ENCODE measurements around the gene EFCAB5. TPM values are rescaled to one million over a fixed set of nuclear protein-coding genes. Genes with fewer than 3 reads are reported as not detected.
A peak's percentile ranks its signal among the peaks of the same experiment; 100 is the strongest.
"Not testable (repeated sequence)": the region's sequence is repeated elsewhere in the genome, so short reads cannot be mapped to it uniquely, and the experiment has no call there.

EFCAB5 gene
- 1 to 10 TPM in 3 of 5 experiments, under 1 TPM in 2; 0.37 to 2.4 (median 1.1) TPM for total RNA-seq
- under 1 TPM in 1 of 2 donors, not detected in 1; 0.25 TPM for polyA plus RNA-seq
- total RNA-seq = 1.3 reads per million, percentile 2 among the genes with 10 or more reads in this experiment

- DNase-seq = no peak
- Histone ChIP-seq H3K27me3 (ENCODE audit: control insufficient read depth in 2 of 2, insufficient read depth in 2 of 2, low read length in 2 of 2) (no peaks in the 10 kb centered on the region), H3K4me3 (ENCODE audit: low read length) (no peak within 1 kb of the TSS), H3K4me1 (ENCODE audit: control insufficient read depth in 2 of 2, insufficient read depth in 2 of 2, low read length in 2 of 2) (no peaks in the 10 kb centered on the region), H3K36me3 (ENCODE audit: control insufficient read depth in 2 of 3, insufficient read depth in 3 of 3, low read length in 3 of 3) (no peaks in the 10 kb centered on the region), H3K27ac (ENCODE audit: low read depth, low read length) (no peak within 1 kb of the TSS), H3K9me3 (ENCODE audit: control insufficient read depth in 2 of 3, low read length in 3 of 3) (no peaks in the 10 kb centered on the region)
- Mint-ChIP-seq H3K27ac (no peak within 1 kb of the TSS), H3K4me1 (peaks cover 0 to 8% (median 0%) of the 10 kb centered on the region in 7 donors), H3K27me3 (peaks cover 0 to 6% (median 0%) of the 10 kb centered on the region in 5 donors), H3K4me3 (no peak within 1 kb of the TSS), H3K36me3 (peaks cover 0 to 4% (median 0%) of the 10 kb centered on the region in 5 donors), H3K9me3 (no peaks in the 10 kb centered on the region)
- CTCF ChIA-PET = interaction anchor here (1.6 kb wide), 1 partner anchor 10 kb away, joined by 9 read pairs; no protein-coding TSS in a partner anchor
- POLR2A ChIA-PET = interaction anchor here (1.4 kb wide), 1 partner anchor 10 kb away, joined by 5 read pairs; no protein-coding TSS in a partner anchor
- ATAC-seq = no peak
- intact Hi-C loops (cut with micrococcal nuclease) = no loop called here
Measured at GRCh38 chr17:29941334-29941733, at the start of gene EFCAB5. Gene EFCAB5 (plus strand): TSS chr17:29941634. CDS start chr17:29941797, 163 bp downstream.

GRCh38 chr17:29892201-29892600 lies 49.2 kb upstream of the EFCAB5 start:
- peaks cover 15 to 33% (median 22%) of the 10 kb centered on the region in 7 donors for H3K4me1 Mint-ChIP-seq
- intact Hi-C loops (cut with micrococcal nuclease) = no loop called here
- ChIA-PET CTCF (interaction anchor here (0.6 to 0.8 kb wide), 2 partner anchors 82 to 449 kb away, joined by 3 to 4 read pairs; no protein-coding TSS in a partner anchor), POLR2A (interaction anchor here (0.5 to 0.8 kb wide), 3 partner anchors 12 to 20 kb away, joined by 3 read pairs; no protein-coding TSS in a partner anchor)
- Histone ChIP-seq H3K27ac (ENCODE audit: low read depth, low read length) (no peak overlapping the region), H3K4me1 (ENCODE audit: control insufficient read depth in 2 of 2, insufficient read depth in 2 of 2, low read length in 2 of 2) (no peaks in the 10 kb centered on the region), H3K36me3 (ENCODE audit: control insufficient read depth in 2 of 3, insufficient read depth in 3 of 3, low read length in 3 of 3) (no peaks in the 10 kb centered on the region), H3K27me3 (ENCODE audit: control insufficient read depth in 2 of 2, insufficient read depth in 2 of 2, low read length in 2 of 2) (no peaks in the 10 kb centered on the region), H3K9me3 (ENCODE audit: control insufficient read depth in 2 of 3, low read length in 3 of 3) (no peaks in the 10 kb centered on the region), H3K4me3 (ENCODE audit: low read length) (no peak overlapping the region)
- H3K27ac Mint-ChIP-seq = peak overlapping the region in 1 of 9 donors; percentile 66
- ATAC-seq = no peak
- no peak overlapping the region for H3K4me3 Mint-ChIP-seq
- no peaks in the 10 kb centered on the region for H3K27me3 Mint-ChIP-seq
- no peak for DNase-seq
- peaks cover 8 to 31% (median 28%) of the 10 kb centered on the region in 5 donors for H3K36me3 Mint-ChIP-seq
- H3K9me3 Mint-ChIP-seq = peaks cover 0 to 9% (median 4%) of the 10 kb centered on the region in 11 donors

- H3K4me3 ChIP-seq (ENCODE audit: low read length); H3K9me3 Mint-ChIP-seq; H3K9me3 ChIP-seq (ENCODE audit: control insufficient read depth in 2 of 3, low read length in 3 of 3); POLR2A ChIA-PET; H3K4me3 Mint-ChIP-seq; H3K27me3 Mint-ChIP-seq; H3K27me3 ChIP-seq (ENCODE audit: control insufficient read depth in 2 of 2, insufficient read depth in 2 of 2, low read length in 2 of 2); H3K27ac ChIP-seq (ENCODE audit: low read depth, low read length); H3K36me3 ChIP-seq (ENCODE audit: control insufficient read depth in 2 of 3, insufficient read depth in 3 of 3, low read length in 3 of 3); intact Hi-C loops (cut with micrococcal nuclease); ATAC-seq; H3K4me1 ChIP-seq (ENCODE audit: control insufficient read depth in 2 of 2, insufficient read depth in 2 of 2, low read length in 2 of 2); CTCF ChIA-PET; DNase-seq; H3K27ac Mint-ChIP-seq: not testable (repeated sequence)
- Mint-ChIP-seq H3K4me1 (peaks cover 10 to 34% (median 23%) of the 10 kb centered on the region in 7 donors), H3K36me3 (peaks cover 9 to 19% (median 14%) of the 10 kb centered on the region in 5 donors)
Measured at GRCh38 chr17:29897136-29897535, 44.3 kb upstream of the EFCAB5 start.

- Histone ChIP-seq H3K27me3 (ENCODE audit: control insufficient read depth in 2 of 2, insufficient read depth in 2 of 2, low read length in 2 of 2) (no peaks in the 10 kb centered on the region), H3K36me3 (ENCODE audit: control insufficient read depth in 2 of 3, insufficient read depth in 3 of 3, low read length in 3 of 3) (no peaks in the 10 kb centered on the region), H3K9me3 (ENCODE audit: control insufficient read depth in 2 of 3, low read length in 3 of 3) (no peaks in the 10 kb centered on the region), H3K4me3 (ENCODE audit: low read length) (no peak overlapping the region), H3K4me1 (ENCODE audit: control insufficient read depth in 2 of 2, insufficient read depth in 2 of 2, low read length in 2 of 2) (peaks cover 0 to 8% of the 10 kb centered on the region in 2 donors), H3K27ac (ENCODE audit: low read depth, low read length) (no peak overlapping the region)
- Mint-ChIP-seq H3K4me3 (no peak overlapping the region), H3K9me3 (peaks cover 0 to 10% (median 0%) of the 10 kb centered on the region in 11 donors), H3K27ac (peak overlapping the region in 3 of 9 donors; percentile 10 to 62 (median 12)), H3K4me1 (peaks cover 17 to 54% (median 43%) of the 10 kb centered on the region in 7 donors), H3K36me3 (peaks cover 5 to 28% (median 17%) of the 10 kb centered on the region in 5 donors), H3K27me3 (no peaks in the 10 kb centered on the region)
- ATAC-seq (no peak), DNase-seq (no peak)
- ChIA-PET POLR2A (interaction anchor here (0.8 kb wide), 1 partner anchor 286 kb away, joined by 3 read pairs; no protein-coding TSS in a partner anchor), CTCF (interaction anchor here (2.1 kb wide), 1 partner anchor 28 kb away, joined by 7 read pairs; no protein-coding TSS in a partner anchor)
- intact Hi-C loops (cut with micrococcal nuclease) = no loop called here
Measured at GRCh38 chr17:29903471-29903870, 38.0 kb upstream of the EFCAB5 start.

- ChIA-PET CTCF (interaction anchor here (0.6 kb wide), 2 partner anchors 26 to 142 kb away, joined by 4 read pairs; no protein-coding TSS in a partner anchor), POLR2A (interaction anchor here (0.6 to 0.8 kb wide), 3 partner anchors 17 to 24 kb away, joined by 3 to 4 read pairs (median 3); partner anchors contain the start of gene SSH2)
- ATAC-seq (no peak), DNase-seq (no peak)
- intact Hi-C loops (cut with micrococcal nuclease) = no loop called here
- peaks cover 0 to 12% (median 0%) of the 10 kb centered on the region in 11 donors for H3K9me3 Mint-ChIP-seq
- Histone ChIP-seq H3K4me1 (ENCODE audit: control insufficient read depth in 2 of 2, insufficient read depth in 2 of 2, low read length in 2 of 2) (peaks cover 0 to 8% of the 10 kb centered on the region in 2 donors), H3K9me3 (ENCODE audit: control insufficient read depth in 2 of 3, low read length in 3 of 3) (no peaks in the 10 kb centered on the region), H3K4me3 (ENCODE audit: low read length) (no peak overlapping the region), H3K36me3 (ENCODE audit: control insufficient read depth in 2 of 3, insufficient read depth in 3 of 3, low read length in 3 of 3) (no peaks in the 10 kb centered on the region), H3K27me3 (ENCODE audit: control insufficient read depth in 2 of 2, insufficient read depth in 2 of 2, low read length in 2 of 2) (no peaks in the 10 kb centered on the region), H3K27ac (ENCODE audit: low read depth, low read length) (no peak overlapping the region)
- H3K36me3 Mint-ChIP-seq = peaks cover 5 to 31% (median 17%) of the 10 kb centered on the region in 5 donors
- H3K27me3 Mint-ChIP-seq = no peaks in the 10 kb centered on the region
- H3K4me1 Mint-ChIP-seq = peaks cover 19 to 60% (median 47%) of the 10 kb centered on the region in 7 donors
- H3K27ac Mint-ChIP-seq = peak overlapping the region in 1 of 9 donors; percentile 17
- H3K4me3 Mint-ChIP-seq = peak overlapping the region in 2 of 10 donors; percentile 0 to 10
Measured at GRCh38 chr17:29905086-29905878, 36.2 kb upstream of the EFCAB5 start.

GRCh38 chr17:29905879-29906167 lies 35.6 kb upstream of the EFCAB5 start:
- peaks cover 0 to 12% (median 0%) of the 10 kb centered on the region in 11 donors for H3K9me3 Mint-ChIP-seq
- no peaks in the 10 kb centered on the region for H3K27me3 Mint-ChIP-seq
- no peak overlapping the region for H3K4me3 ChIP-seq (ENCODE audit: low read length)
- H3K4me1 Mint-ChIP-seq = peaks cover 22 to 58% (median 51%) of the 10 kb centered on the region in 7 donors
- no peaks in the 10 kb centered on the region for H3K27me3 ChIP-seq (ENCODE audit: control insufficient read depth in 2 of 2, insufficient read depth in 2 of 2, low read length in 2 of 2)
- H3K4me1 ChIP-seq (ENCODE audit: control insufficient read depth in 2 of 2, insufficient read depth in 2 of 2, low read length in 2 of 2) = peaks cover 0 to 8% of the 10 kb centered on the region in 2 donors
- ChIA-PET CTCF (no interaction called here), POLR2A (interaction anchor here (0.6 kb wide), 1 partner anchor 24 kb away, joined by 3 read pairs; the partner anchor contains the start of gene SSH2)
- intact Hi-C loops (cut with micrococcal nuclease) = no loop called here
- H3K4me3 Mint-ChIP-seq = no peak overlapping the region
- no peak overlapping the region for H3K27ac ChIP-seq (ENCODE audit: low read depth, low read length)
- DNase-seq = no peak
- no peak for ATAC-seq
- no peaks in the 10 kb centered on the region for H3K36me3 ChIP-seq (ENCODE audit: control insufficient read depth in 2 of 3, insufficient read depth in 3 of 3, low read length in 3 of 3)
- peaks cover 5 to 32% (median 17%) of the 10 kb centered on the region in 5 donors for H3K36me3 Mint-ChIP-seq
- H3K27ac Mint-ChIP-seq = no peak overlapping the region
- no peaks in the 10 kb centered on the region for H3K9me3 ChIP-seq (ENCODE audit: control insufficient read depth in 2 of 3, low read length in 3 of 3)

Data from naive thymus-derived CD4-positive, alpha-beta T cell (primary cell).